ENCODE results near the gene FDXR. TPM values are rescaled to one million over a fixed set of nuclear protein-coding genes. Genes with fewer than 3 reads are reported as not detected.

FDXR gene
- total RNA-seq, 1 donor from 2014 or later = 5.5 TPM

DNA sequence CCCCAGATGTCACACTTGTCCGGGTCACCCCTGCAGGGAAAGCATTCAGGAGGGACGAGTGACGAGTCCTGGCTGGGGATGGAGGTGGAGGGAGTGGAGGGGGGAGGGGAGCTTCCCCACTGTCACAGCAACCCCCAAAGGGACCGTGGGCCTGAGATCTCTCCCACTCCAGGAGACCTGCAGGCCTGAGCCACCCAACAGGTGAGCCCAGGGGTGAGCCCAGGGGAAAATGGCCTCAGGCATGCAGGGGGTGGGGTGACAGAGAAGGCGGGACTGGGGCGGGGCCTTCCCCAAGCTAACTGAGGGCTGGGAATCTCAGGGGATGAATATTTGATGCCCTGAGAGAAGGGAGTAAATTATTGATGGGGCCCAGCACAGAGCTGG, 47.8 kb upstream of the FDXR start:
- ChIA-PET CTCF (no interaction called here), POLR2A (no interaction called here)
- peaks cover 52% of the 10 kb centered on the region for H3K27me3 Mint-ChIP-seq

GRCh38 chr17:74920306-74920620, 47.5 kb upstream of the FDXR start:
- no peak for TF ChIP-seq CTCF (IDR thresholded peaks at IDR 0.05)
- H3K9me3 Mint-ChIP-seq = no peaks in the 10 kb centered on the region
- ATAC-seq (ENCODE audit: low read depth) = no peak
- no peak for DNase-seq
- no peaks in the 10 kb centered on the region for H3K36me3 Mint-ChIP-seq (ENCODE audit: low read depth)
- intact Hi-C loops (cut with micrococcal nuclease) = loop anchor here (5.0 kb wide), 1 partner anchor 287 kb away; the partner anchor contains the start of gene NUP85
- no peak overlapping the region for H3K4me3 Mint-ChIP-seq
- ChIA-PET CTCF (no interaction called here), POLR2A (no interaction called here)
- peaks cover 19% of the 10 kb centered on the region for H3K4me1 Mint-ChIP-seq
- peaks cover 49% of the 10 kb centered on the region for H3K27me3 Mint-ChIP-seq
- H3K27ac Mint-ChIP-seq = no peak overlapping the region

More for the DNA sequence above, 47.8 kb upstream of the FDXR start:
- no peak for ATAC-seq (ENCODE audit: low read depth)
- Mint-ChIP-seq H3K9me3 (no peaks in the 10 kb centered on the region), H3K36me3 (ENCODE audit: low read depth) (no peaks in the 10 kb centered on the region), H3K27ac (peak overlapping the region; percentile 35), H3K4me1 (peaks cover 21% of the 10 kb centered on the region), H3K4me3 (no peak overlapping the region)
- intact Hi-C loops (cut with micrococcal nuclease) = loop anchor here (5.0 kb wide), 1 partner anchor 287 kb away; the partner anchor contains the start of gene NUP85
- DNase-seq = no peak
- TF ChIP-seq CTCF (IDR thresholded peaks at IDR 0.05) = no peak

DNA sequence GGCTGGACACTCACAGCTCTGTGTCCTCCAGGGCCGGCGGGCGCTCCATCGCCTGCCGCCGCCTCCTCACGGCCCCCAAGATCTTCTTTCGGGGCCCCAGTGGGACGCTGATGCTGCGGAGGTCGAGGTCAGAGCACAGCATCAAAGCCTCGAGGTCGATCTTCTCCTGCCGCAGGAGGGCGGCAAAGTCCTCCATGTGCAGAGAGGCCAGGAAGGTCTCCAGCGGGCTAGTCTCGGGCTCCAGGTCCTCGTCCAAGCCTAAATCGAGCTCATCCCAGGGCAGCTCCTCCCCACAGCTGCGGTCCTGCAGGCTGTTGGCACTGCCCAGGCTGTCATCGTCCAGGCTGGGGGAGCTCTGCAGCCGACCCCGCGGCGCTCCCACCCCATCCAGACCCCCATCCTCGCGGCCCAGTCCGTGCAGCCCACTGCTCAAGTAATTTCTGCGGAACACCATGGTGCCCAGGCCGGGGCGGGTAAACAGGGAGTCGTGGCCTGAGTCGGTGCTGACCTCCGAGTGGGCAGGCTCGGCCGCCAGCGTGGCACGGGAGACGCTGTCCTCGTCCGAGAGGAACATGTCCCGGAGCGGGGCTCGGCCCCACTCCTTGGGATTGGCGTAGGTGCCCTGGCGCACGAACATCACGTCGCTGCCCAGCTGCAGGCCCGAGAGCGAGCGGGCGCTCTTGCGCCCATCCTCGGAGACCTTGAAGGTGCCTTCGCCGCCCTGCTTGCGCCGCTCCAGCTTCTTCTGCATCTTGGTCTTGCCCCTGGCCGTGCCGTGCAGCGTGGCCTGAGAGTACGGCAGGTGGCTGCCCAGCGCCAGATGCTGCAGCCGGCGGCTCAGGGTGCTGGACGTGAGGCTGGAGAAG, 46.9 kb upstream of the FDXR start:
- peaks cover 43% of the 10 kb centered on the region for H3K27me3 Mint-ChIP-seq
- H3K4me3 Mint-ChIP-seq = no peak overlapping the region
- ATAC-seq (ENCODE audit: low read depth) = no peak
- H3K36me3 Mint-ChIP-seq (ENCODE audit: low read depth) = no peaks in the 10 kb centered on the region
- H3K4me1 Mint-ChIP-seq = peaks cover 14% of the 10 kb centered on the region
- intact Hi-C loops (cut with micrococcal nuclease) = loop anchor here (5.0 kb wide), 1 partner anchor 288 kb away; the partner anchor contains the start of gene NUP85
- no peak for DNase-seq
- H3K9me3 Mint-ChIP-seq = no peaks in the 10 kb centered on the region
- CTCF ChIA-PET = no interaction called here
- POLR2A ChIA-PET = no interaction called here
- TF ChIP-seq CTCF (IDR thresholded peaks at IDR 0.05) = no peak
- no peak overlapping the region for H3K27ac Mint-ChIP-seq

DNA sequence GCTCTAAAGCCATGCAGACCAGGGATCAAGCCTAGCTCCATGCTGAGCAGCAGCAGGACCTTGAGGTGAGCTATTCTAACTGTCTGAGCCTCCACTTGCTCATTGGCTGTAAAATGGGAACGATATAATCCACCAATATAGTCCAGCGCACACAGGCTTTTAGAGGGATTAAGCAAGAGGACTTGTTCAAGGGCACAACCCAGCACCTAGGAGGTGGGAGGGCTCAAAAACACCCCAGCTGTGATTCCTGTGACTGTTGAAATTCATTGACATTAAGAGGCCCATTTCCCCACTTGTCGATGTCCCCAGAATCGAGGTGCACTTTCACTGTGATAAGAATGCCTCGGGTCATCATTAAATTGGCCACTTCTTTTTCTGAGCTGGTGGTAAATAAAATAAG, 46.1 kb upstream of the FDXR start:
- Mint-ChIP-seq H3K27ac (no peak overlapping the region), H3K27me3 (peaks cover 45% of the 10 kb centered on the region), H3K9me3 (peaks cover 2% of the 10 kb centered on the region), H3K4me1 (peaks cover 10% of the 10 kb centered on the region), H3K36me3 (ENCODE audit: low read depth) (no peaks in the 10 kb centered on the region), H3K4me3 (no peak overlapping the region)
- intact Hi-C loops (cut with micrococcal nuclease) = no loop called here
- no peak for TF ChIP-seq CTCF (IDR thresholded peaks at IDR 0.05)
- DNase-seq = no peak
- no peak for ATAC-seq (ENCODE audit: low read depth)
- CTCF ChIA-PET = no interaction called here
- POLR2A ChIA-PET = no interaction called here

GRCh38 chr17:74917430-74917829, 44.6 kb upstream of the FDXR start:
- no peak for DNase-seq
- ChIA-PET POLR2A (no interaction called here), CTCF (no interaction called here)
- Mint-ChIP-seq H3K27me3 (peaks cover 42% of the 10 kb centered on the region), H3K9me3 (peaks cover 4% of the 10 kb centered on the region), H3K4me1 (peaks cover under 1% of the 10 kb centered on the region), H3K36me3 (ENCODE audit: low read depth) (no peaks in the 10 kb centered on the region), H3K27ac (no peak overlapping the region), H3K4me3 (no peak overlapping the region)
- no peak for ATAC-seq (ENCODE audit: low read depth)
- intact Hi-C loops (cut with micrococcal nuclease) = no loop called here
- TF ChIP-seq CTCF (IDR thresholded peaks at IDR 0.05) = no peak

Measured in activated B cell treated with CpG ODN at 0.5 μM for 24 hours (primary cell).